Central memory CD8-positive, alpha-beta T cell (primary cell): Measurements from ENCODE around the gene VAV2.

ENCODE experiments used
- ATAC-seq: fragments of 150-1000 bp; cut with Tn5 transposase; replicated peaks from 2 replicates; pipeline ENCODE4 v1.10.0; 2022; ENCODE audit warnings: mild to moderate bottlenecking, moderate FRiP score, moderate number of reproducible peaks; ENCODE audit not compliant: poor library complexity, severe bottlenecking; ENCODE audit errors: extremely low read depth
- DNase-seq, 2 donors: peaks; one replicate each; pipeline ENCODE4 v3.0.0; 2021; ENCODE audit warnings: low spot score in 2 of 2
- H3K27ac Mint-ChIP-seq: one replicate; pipeline ENCODE4 v1.8.0; 2022; ENCODE audit warnings: low read depth, mild to moderate bottlenecking, moderate library complexity, mixed read lengths
- H3K27me3 Mint-ChIP-seq: one replicate; pipeline ENCODE4 v1.8.0; 2022; ENCODE audit warnings: mixed read lengths
- H3K36me3 Mint-ChIP-seq: one replicate; pipeline ENCODE4 v1.8.0; 2022; ENCODE audit warnings: mild to moderate bottlenecking, moderate library complexity, mixed read lengths; ENCODE audit not compliant: insufficient read depth
- H3K4me1 Mint-ChIP-seq: one replicate; pipeline ENCODE4 v1.8.0; 2022; ENCODE audit warnings: mixed read lengths
- H3K4me3 Mint-ChIP-seq: one replicate; pipeline ENCODE4 v1.8.0; 2022; ENCODE audit warnings: mild to moderate bottlenecking, moderate library complexity, mixed read lengths
- H3K9me3 Mint-ChIP-seq: one replicate; pipeline ENCODE4 v1.8.0; 2022; ENCODE audit warnings: mixed read lengths

VAV2 gene

GRCh38 chr9:133834080-133834976, 157.8 kb downstream of the VAV2 start:
- ATAC-seq (no peak), DNase-seq (no peak)
- Mint-ChIP-seq H3K36me3 (peaks cover 3% of the 10 kb centered on the region), H3K9me3 (no peaks in the 10 kb centered on the region), H3K27me3 (no peaks in the 10 kb centered on the region), H3K27ac (no peak overlapping the region), H3K4me1 (no peaks in the 10 kb centered on the region), H3K4me3 (no peak overlapping the region)

- H3K27me3 Mint-ChIP-seq: no peaks in the 10 kb centered on the region
- H3K4me3 Mint-ChIP-seq: no peak overlapping the region
- no peak overlapping the region for H3K27ac Mint-ChIP-seq
- H3K36me3 Mint-ChIP-seq: peaks cover 3% of the 10 kb centered on the region
- ATAC-seq (no peak), DNase-seq (no peak)
- H3K4me1 Mint-ChIP-seq: no peaks in the 10 kb centered on the region
- no peaks in the 10 kb centered on the region for H3K9me3 Mint-ChIP-seq
These were observed 158.6 kb downstream of the VAV2 start for GRCh38 chr9:133833388-133834025.

GRCh38 chr9:133832877-133833276, 159.2 kb downstream of the VAV2 start:
- Mint-ChIP-seq H3K36me3 (peaks cover 3% of the 10 kb centered on the region), H3K27ac (no peak overlapping the region), H3K4me3 (no peak overlapping the region), H3K27me3 (no peaks in the 10 kb centered on the region), H3K4me1 (no peaks in the 10 kb centered on the region), H3K9me3 (no peaks in the 10 kb centered on the region)
- DNase-seq (no peak), ATAC-seq (no peak)

GRCh38 chr9:133830711-133831110, 161.4 kb downstream of the VAV2 start:
- ATAC-seq: no peak
- no peak overlapping the region for H3K27ac Mint-ChIP-seq
- no peak for DNase-seq

GRCh38 chr9:133830310-133830709, 161.8 kb downstream of the VAV2 start:
- no peaks in the 10 kb centered on the region for H3K27me3 Mint-ChIP-seq
- no peaks in the 10 kb centered on the region for H3K9me3 Mint-ChIP-seq
- H3K36me3 Mint-ChIP-seq: peaks cover 3% of the 10 kb centered on the region
- no peak overlapping the region for H3K27ac Mint-ChIP-seq
- DNase-seq (no peak), ATAC-seq (no peak)
- H3K4me1 Mint-ChIP-seq: no peaks in the 10 kb centered on the region
- H3K4me3 Mint-ChIP-seq: no peak overlapping the region

More at GRCh38 chr9:133830711-133831110, 161.4 kb downstream of the VAV2 start:
- no peaks in the 10 kb centered on the region for H3K27me3 Mint-ChIP-seq
- H3K9me3 Mint-ChIP-seq: no peaks in the 10 kb centered on the region
- no peak overlapping the region for H3K4me3 Mint-ChIP-seq
- peaks cover 3% of the 10 kb centered on the region for H3K36me3 Mint-ChIP-seq
- H3K4me1 Mint-ChIP-seq: no peaks in the 10 kb centered on the region

- no peaks in the 10 kb centered on the region for H3K27me3 Mint-ChIP-seq
- no peaks in the 10 kb centered on the region for H3K9me3 Mint-ChIP-seq
- no peak overlapping the region for H3K4me3 Mint-ChIP-seq
- no peaks in the 10 kb centered on the region for H3K4me1 Mint-ChIP-seq
- DNase-seq (no peak), ATAC-seq (no peak)
- peaks cover 3% of the 10 kb centered on the region for H3K36me3 Mint-ChIP-seq
- H3K27ac Mint-ChIP-seq: no peak overlapping the region
These were observed 163.7 kb downstream of the VAV2 start for GRCh38 chr9:133828338-133828997.

GRCh38 chr9:133826289-133827085, 165.6 kb downstream of the VAV2 start:
- H3K4me1 Mint-ChIP-seq: no peaks in the 10 kb centered on the region
- H3K36me3 Mint-ChIP-seq: peaks cover 3% of the 10 kb centered on the region
- H3K27me3 Mint-ChIP-seq: no peaks in the 10 kb centered on the region
- DNase-seq: no peak
- no peak overlapping the region for H3K27ac Mint-ChIP-seq
- no peaks in the 10 kb centered on the region for H3K9me3 Mint-ChIP-seq
- ATAC-seq: no peak
- H3K4me3 Mint-ChIP-seq: no peak overlapping the region

GRCh38 chr9:133825555-133826218, 166.4 kb downstream of the VAV2 start:
- Mint-ChIP-seq H3K36me3 (no peaks in the 10 kb centered on the region), H3K4me3 (no peak overlapping the region), H3K27me3 (no peaks in the 10 kb centered on the region), H3K27ac (no peak overlapping the region), H3K9me3 (no peaks in the 10 kb centered on the region), H3K4me1 (no peaks in the 10 kb centered on the region)
- no peak for ATAC-seq
- no peak for DNase-seq

GRCh38 chr9:133824802-133825186, 167.3 kb downstream of the VAV2 start:
- H3K36me3 Mint-ChIP-seq: no peaks in the 10 kb centered on the region
- no peak overlapping the region for H3K27ac Mint-ChIP-seq
- DNase-seq (no peak), ATAC-seq (no peak)
- no peaks in the 10 kb centered on the region for H3K9me3 Mint-ChIP-seq
- H3K27me3 Mint-ChIP-seq: no peaks in the 10 kb centered on the region
- H3K4me1 Mint-ChIP-seq: no peaks in the 10 kb centered on the region
- H3K4me3 Mint-ChIP-seq: no peak overlapping the region

- Mint-ChIP-seq H3K4me3 (no peak overlapping the region), H3K4me1 (no peaks in the 10 kb centered on the region), H3K27ac (no peak overlapping the region), H3K27me3 (no peaks in the 10 kb centered on the region), H3K9me3 (no peaks in the 10 kb centered on the region), H3K36me3 (no peaks in the 10 kb centered on the region)
- DNase-seq (no peak), ATAC-seq (no peak)
These were observed 167.9 kb downstream of the VAV2 start for GRCh38 chr9:133824106-133824801.

GRCh38 chr9:133823189-133824105, 168.7 kb downstream of the VAV2 start:
- Mint-ChIP-seq H3K9me3 (no peaks in the 10 kb centered on the region), H3K27ac (no peak overlapping the region), H3K36me3 (peaks cover 1% of the 10 kb centered on the region), H3K4me3 (no peak overlapping the region), H3K27me3 (no peaks in the 10 kb centered on the region), H3K4me1 (no peaks in the 10 kb centered on the region)
- ATAC-seq (no peak), DNase-seq (no peak)
